ENCODE data around the gene RAMP2. TPM values are rescaled to one million over a fixed set of nuclear protein-coding genes. Genes with fewer than 3 reads are reported as not detected.

Gene RAMP2
- total and polyA plus RNA-seq, 2 of the 4 experiments (the other 2 are of a cell fraction) = 0.18 to 2.5 TPM

- TF ChIP-seq, protein P1, sequence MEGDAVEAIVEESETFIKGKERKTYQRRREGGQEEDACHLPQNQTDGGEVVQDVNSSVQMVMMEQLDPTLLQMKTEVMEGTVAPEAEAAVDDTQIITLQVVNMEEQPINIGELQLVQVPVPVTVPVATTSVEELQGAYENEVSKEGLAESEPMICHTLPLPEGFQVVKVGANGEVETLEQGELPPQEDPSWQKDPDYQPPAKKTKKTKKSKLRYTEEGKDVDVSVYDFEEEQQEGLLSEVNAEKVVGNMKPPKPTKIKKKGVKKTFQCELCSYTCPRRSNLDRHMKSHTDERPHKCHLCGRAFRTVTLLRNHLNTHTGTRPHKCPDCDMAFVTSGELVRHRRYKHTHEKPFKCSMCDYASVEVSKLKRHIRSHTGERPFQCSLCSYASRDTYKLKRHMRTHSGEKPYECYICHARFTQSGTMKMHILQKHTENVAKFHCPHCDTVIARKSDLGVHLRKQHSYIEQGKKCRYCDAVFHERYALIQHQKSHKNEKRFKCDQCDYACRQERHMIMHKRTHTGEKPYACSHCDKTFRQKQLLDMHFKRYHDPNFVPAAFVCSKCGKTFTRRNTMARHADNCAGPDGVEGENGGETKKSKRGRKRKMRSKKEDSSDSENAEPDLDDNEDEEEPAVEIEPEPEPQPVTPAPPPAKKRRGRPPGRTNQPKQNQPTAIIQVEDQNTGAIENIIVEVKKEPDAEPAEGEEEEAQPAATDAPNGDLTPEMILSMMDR (conservative IDR thresholded peaks at IDR 0.05; ENCODE audit: low read depth, low read length) = no peak
- TF ChIP-seq CHD1 (IDR thresholded peaks at IDR 0.05; ENCODE audit: low read depth, low read length) (no peak), BHLHE40 (IDR thresholded peaks at IDR 0.05; ENCODE audit: low read depth, low read length) (no peak), MXI1 (IDR thresholded peaks at IDR 0.05; ENCODE audit: borderline replicate concordance, low read depth, low read length) (no peak)
These were observed 30.9 kb downstream of the RAMP2 start (continued) for GRCh38 chr17:42791948-42792347.

GRCh38 chr17:42792545-42792944, 31.5 kb downstream of the RAMP2 start:
- Histone ChIP-seq H3K23ac (ENCODE audit: low read depth, low read length) (no peak overlapping the region), H3K4me3 (ENCODE audit: insufficient read depth, low read depth, low read length) (no peak overlapping the region), H3K18ac (ENCODE audit: low read depth, low read length) (no peak overlapping the region), H3K27me3 (ENCODE audit: control insufficient read depth, insufficient read depth, low read length) (no peaks in the 10 kb centered on the region), H3K9me3 (ENCODE audit: control insufficient read depth, insufficient read depth, low read length) (no peaks in the 10 kb centered on the region), H2BK5ac (ENCODE audit: low read depth, low read length, poor library complexity, severe bottlenecking) (no peak overlapping the region), H4K91ac (ENCODE audit: insufficient read depth, low read depth, low read length) (no peak overlapping the region), H3K4me2 (ENCODE audit: low read depth, low read length) (no peak overlapping the region), H2AK9ac (replicated peaks; ENCODE audit: low read depth, low read length, poor library complexity) (no peak overlapping the region), H3K4me1 (ENCODE audit: control insufficient read depth, insufficient read depth, low read length) (peaks cover 2% of the 10 kb centered on the region), H4K5ac (ENCODE audit: low read depth, low read length) (no peak overlapping the region), H4K8ac (ENCODE audit: low read depth in 2 of 2, low read length in 2 of 2) (no peak overlapping the region), H3K79me1 (ENCODE audit: low read depth in 1 of 2, low read length in 2 of 2) (peaks cover 11 to 26% of the 10 kb centered on the region in 2 experiments), H2BK120ac (ENCODE audit: low read depth, low read length) (no peak overlapping the region), H3K56ac (ENCODE audit: extremely low read depth, insufficient read depth, low read length) (no peak overlapping the region), H2BK20ac (ENCODE audit: low read depth, low read length) (no peak overlapping the region), H2AFZ (replicated peaks; ENCODE audit: low read length, poor library complexity) (no peak overlapping the region), H3K4ac (ENCODE audit: low read depth, low read length) (no peak overlapping the region), H3K27ac (ENCODE audit: insufficient read depth, low read length) (no peak overlapping the region), H3K9ac (ENCODE audit: low read depth, low read length) (no peak overlapping the region), H2BK15ac (ENCODE audit: low read depth, low read length) (no peak overlapping the region), H3K9me1 (ENCODE audit: insufficient read depth, low read length) (peaks cover 11% of the 10 kb centered on the region), H3K36me3 (ENCODE audit: control insufficient read depth, insufficient read depth, low read length) (peaks cover 9% of the 10 kb centered on the region), H4K20me1 (ENCODE audit: insufficient read depth, low read length) (no peaks in the 10 kb centered on the region), H2AK5ac (ENCODE audit: low read depth, low read length) (no peak overlapping the region), H3K14ac (replicated peaks; ENCODE audit: low read depth, low read length) (no peak overlapping the region)
- dilution Hi-C loops (cut with HindIII; ENCODE audit: low sequenced_read_pairs, unreplicated experiment) = no loop called here
- TF ChIP-seq, protein P1 (conservative IDR thresholded peaks at IDR 0.05; ENCODE audit: low read depth, low read length) = no peak
- TF ChIP-seq CHD1 (IDR thresholded peaks at IDR 0.05; ENCODE audit: low read depth, low read length) (no peak), RAD21 (IDR thresholded peaks at IDR 0.05; ENCODE audit: low read length) (no peak), SMC3 (IDR thresholded peaks at IDR 0.05; ENCODE audit: low read depth, low read length) (no peak)
- DNase-seq (no peak), ATAC-seq (ENCODE audit: low read depth) (no peak)
- ChIA-PET POLR2A (ENCODE audit: unreplicated experiment) (no interaction called here), CTCF (interaction anchor here (0.7 kb wide), 1 partner anchor 139 kb away, joined by 6 read pairs; no protein-coding TSS in a partner anchor)
- intact Hi-C loops (cut with micrococcal nuclease) = no loop called here
- BruUV-seq (replicated peaks) = no TSS peak
- in situ Hi-C loops (cut with MboI; ENCODE audit: low sequenced_read_pairs) = no loop called here
- WGBS, 2 experiments (ENCODE audit: extremely low coverage in 2 of 2, insufficient read length in 1 of 2) = no CpG with 5 or more reads among the region's 5 CpGs
